ENCODE data around the gene SLC2A13.

DNA sequence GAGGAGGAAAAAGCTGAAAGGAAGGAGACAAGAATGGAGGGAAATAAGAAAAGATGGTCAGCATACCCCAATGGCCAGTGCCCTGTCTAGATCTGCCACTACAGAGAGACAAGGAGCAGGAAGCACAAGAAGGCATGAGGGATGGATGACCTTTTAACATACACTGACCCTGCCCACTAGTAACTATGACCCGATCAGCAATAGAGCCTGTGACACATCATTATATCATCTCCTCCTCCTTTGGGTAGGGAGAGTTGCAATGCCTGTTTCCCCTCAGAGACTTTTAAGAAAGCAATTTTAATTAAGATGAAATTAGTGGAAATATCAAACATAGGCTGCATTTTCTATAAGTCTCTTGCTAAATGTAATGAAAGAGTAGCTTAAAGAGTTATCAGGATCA, 4.7 kb upstream of the SLC2A13 start:
- TF ChIP-seq, protein P1, sequence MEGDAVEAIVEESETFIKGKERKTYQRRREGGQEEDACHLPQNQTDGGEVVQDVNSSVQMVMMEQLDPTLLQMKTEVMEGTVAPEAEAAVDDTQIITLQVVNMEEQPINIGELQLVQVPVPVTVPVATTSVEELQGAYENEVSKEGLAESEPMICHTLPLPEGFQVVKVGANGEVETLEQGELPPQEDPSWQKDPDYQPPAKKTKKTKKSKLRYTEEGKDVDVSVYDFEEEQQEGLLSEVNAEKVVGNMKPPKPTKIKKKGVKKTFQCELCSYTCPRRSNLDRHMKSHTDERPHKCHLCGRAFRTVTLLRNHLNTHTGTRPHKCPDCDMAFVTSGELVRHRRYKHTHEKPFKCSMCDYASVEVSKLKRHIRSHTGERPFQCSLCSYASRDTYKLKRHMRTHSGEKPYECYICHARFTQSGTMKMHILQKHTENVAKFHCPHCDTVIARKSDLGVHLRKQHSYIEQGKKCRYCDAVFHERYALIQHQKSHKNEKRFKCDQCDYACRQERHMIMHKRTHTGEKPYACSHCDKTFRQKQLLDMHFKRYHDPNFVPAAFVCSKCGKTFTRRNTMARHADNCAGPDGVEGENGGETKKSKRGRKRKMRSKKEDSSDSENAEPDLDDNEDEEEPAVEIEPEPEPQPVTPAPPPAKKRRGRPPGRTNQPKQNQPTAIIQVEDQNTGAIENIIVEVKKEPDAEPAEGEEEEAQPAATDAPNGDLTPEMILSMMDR (conservative IDR thresholded peaks at IDR 0.05; ENCODE audit: low read length): no peak
- TF ChIP-seq EZH2phosphoT487 (IDR thresholded peaks at IDR 0.05; ENCODE audit: borderline replicate concordance): no peak
